ENCODE measurements around the gene BSDC1. TPM values are rescaled to one million over a fixed set of nuclear protein-coding genes. Genes with fewer than 3 reads are reported as not detected.

The BSDC1 gene
- total RNA-seq, 1 experiment from 2014 or later: 64.9 TPM

DNA sequence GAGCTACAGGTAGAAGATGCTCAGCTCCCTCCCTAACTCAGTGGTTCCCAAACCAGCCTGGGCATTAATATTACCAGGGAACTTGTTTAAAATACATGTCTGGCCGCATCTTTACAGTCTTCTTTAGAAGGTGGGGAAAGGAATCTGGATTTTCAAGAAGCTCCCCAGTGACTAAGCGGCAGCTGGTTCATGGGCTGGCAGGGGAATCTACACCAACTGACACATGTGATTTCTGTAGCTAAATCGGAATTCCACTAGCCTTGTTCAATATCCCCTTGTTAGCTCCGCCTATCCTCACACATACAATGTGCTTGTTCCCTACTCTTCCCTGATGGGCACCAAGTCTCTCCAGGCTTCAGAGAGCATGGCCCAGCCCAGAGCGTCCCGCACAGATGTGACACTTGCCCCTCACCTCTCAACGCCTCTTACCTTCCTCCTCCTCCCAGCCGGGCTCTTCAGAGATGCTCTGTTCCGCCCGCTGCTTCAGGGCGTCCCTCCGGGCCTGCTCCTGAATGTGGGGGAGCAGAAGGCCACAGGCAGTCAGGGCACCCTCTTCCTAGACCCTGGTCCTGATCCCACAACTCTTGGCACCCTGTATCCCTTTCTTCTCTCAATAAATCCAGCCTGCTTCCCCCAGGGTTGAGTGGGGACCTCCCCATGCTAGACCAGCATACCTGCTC is 16.6 kb downstream of the BSDC1 start:
- no peak for DNase-seq (ENCODE audit: low read depth, low spot score)
- in situ Hi-C loops (cut with HindIII; ENCODE audit: low pct_unique_long_range_greater_than_20kb, low sequenced_read_pairs) (no loop called here), intact Hi-C loops (cut with micrococcal nuclease; ENCODE audit: unreplicated experiment) (no loop called here)
- ATAC-seq: no peak
- POLR2A ChIA-PET: no interaction called here
- TF ChIP-seq, protein P1, sequence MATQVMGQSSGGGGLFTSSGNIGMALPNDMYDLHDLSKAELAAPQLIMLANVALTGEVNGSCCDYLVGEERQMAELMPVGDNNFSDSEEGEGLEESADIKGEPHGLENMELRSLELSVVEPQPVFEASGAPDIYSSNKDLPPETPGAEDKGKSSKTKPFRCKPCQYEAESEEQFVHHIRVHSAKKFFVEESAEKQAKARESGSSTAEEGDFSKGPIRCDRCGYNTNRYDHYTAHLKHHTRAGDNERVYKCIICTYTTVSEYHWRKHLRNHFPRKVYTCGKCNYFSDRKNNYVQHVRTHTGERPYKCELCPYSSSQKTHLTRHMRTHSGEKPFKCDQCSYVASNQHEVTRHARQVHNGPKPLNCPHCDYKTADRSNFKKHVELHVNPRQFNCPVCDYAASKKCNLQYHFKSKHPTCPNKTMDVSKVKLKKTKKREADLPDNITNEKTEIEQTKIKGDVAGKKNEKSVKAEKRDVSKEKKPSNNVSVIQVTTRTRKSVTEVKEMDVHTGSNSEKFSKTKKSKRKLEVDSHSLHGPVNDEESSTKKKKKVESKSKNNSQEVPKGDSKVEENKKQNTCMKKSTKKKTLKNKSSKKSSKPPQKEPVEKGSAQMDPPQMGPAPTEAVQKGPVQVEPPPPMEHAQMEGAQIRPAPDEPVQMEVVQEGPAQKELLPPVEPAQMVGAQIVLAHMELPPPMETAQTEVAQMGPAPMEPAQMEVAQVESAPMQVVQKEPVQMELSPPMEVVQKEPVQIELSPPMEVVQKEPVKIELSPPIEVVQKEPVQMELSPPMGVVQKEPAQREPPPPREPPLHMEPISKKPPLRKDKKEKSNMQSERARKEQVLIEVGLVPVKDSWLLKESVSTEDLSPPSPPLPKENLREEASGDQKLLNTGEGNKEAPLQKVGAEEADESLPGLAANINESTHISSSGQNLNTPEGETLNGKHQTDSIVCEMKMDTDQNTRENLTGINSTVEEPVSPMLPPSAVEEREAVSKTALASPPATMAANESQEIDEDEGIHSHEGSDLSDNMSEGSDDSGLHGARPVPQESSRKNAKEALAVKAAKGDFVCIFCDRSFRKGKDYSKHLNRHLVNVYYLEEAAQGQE (IDR thresholded peaks at IDR 0.05; ENCODE audit: insufficient read depth in 1 of 2, low read depth in 2 of 2, low read length in 1 of 2): no peak
- TF ChIP-seq TCF7L2 (IDR thresholded peaks at IDR 0.05; ENCODE audit: low read depth, low read length) (no peak), POLR2AphosphoS5 (IDR thresholded peaks at IDR 0.05; ENCODE audit: low read depth, low read length) (no peak), SIN3A (IDR thresholded peaks at IDR 0.05; ENCODE audit: borderline replicate concordance, insufficient read depth, low read depth, low read length) (no peak)
- TF ChIP-seq, protein P2, sequence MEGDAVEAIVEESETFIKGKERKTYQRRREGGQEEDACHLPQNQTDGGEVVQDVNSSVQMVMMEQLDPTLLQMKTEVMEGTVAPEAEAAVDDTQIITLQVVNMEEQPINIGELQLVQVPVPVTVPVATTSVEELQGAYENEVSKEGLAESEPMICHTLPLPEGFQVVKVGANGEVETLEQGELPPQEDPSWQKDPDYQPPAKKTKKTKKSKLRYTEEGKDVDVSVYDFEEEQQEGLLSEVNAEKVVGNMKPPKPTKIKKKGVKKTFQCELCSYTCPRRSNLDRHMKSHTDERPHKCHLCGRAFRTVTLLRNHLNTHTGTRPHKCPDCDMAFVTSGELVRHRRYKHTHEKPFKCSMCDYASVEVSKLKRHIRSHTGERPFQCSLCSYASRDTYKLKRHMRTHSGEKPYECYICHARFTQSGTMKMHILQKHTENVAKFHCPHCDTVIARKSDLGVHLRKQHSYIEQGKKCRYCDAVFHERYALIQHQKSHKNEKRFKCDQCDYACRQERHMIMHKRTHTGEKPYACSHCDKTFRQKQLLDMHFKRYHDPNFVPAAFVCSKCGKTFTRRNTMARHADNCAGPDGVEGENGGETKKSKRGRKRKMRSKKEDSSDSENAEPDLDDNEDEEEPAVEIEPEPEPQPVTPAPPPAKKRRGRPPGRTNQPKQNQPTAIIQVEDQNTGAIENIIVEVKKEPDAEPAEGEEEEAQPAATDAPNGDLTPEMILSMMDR (IDR thresholded peaks at IDR 0.05): no peak
- Histone ChIP-seq H3K9me3 (ENCODE audit: control insufficient read depth, insufficient read depth, low read depth, low read length) (no peaks in the 10 kb centered on the region), H3K27ac (ENCODE audit: low read length) (no peak overlapping the region), H3K4me1 (ENCODE audit: control insufficient read depth, insufficient read depth, low read length) (no peaks in the 10 kb centered on the region), H3K27me3 (ENCODE audit: control insufficient read depth, insufficient read depth, low read length) (no peaks in the 10 kb centered on the region), H3K36me3 (ENCODE audit: control insufficient read depth, insufficient read depth, low read length) (peaks cover 17% of the 10 kb centered on the region), H3K4me3 (ENCODE audit: low read depth in 2 of 2, low read length in 2 of 2) (no peak overlapping the region)
- BruUV-seq (replicated peaks): no TSS peak
- CTCF ChIA-PET: no interaction called here

DNA sequence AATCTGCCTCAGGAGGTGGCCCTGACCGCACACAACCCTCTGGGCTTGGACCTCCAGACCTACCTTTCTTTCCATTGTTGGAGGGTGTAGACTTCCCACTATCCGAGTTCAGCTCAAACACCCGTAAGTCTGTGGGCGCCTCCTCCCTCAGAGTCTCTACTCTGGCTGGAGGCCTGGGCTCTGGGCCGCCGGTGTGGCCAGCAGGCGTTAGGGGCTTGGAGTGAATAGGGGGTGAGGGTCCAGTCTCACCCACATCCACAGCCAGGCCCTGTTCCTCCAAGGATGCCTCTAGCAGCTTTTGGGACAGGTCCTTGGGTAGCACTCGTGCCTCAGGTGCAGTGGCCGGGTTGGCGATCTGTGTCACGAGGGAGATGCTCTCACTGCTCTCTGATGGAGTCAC is 18.0 kb downstream of the BSDC1 start:
- TF ChIP-seq, protein P2 (IDR thresholded peaks at IDR 0.05): no peak
- TF ChIP-seq, protein P1 (IDR thresholded peaks at IDR 0.05; ENCODE audit: insufficient read depth in 1 of 2, low read depth in 2 of 2, low read length in 1 of 2): no peak
- no peak for TF ChIP-seq TCF7L2 (IDR thresholded peaks at IDR 0.05; ENCODE audit: low read depth, low read length)
- no peak for TF ChIP-seq SIN3A (IDR thresholded peaks at IDR 0.05; ENCODE audit: borderline replicate concordance, insufficient read depth, low read depth, low read length)
- no peak for TF ChIP-seq POLR2AphosphoS5 (IDR thresholded peaks at IDR 0.05; ENCODE audit: low read depth, low read length)
- POLR2A ChIA-PET: no interaction called here
- no peak for ATAC-seq

More for the DNA sequence above, 18.0 kb downstream of the BSDC1 start:
- Histone ChIP-seq H3K9me3 (ENCODE audit: control insufficient read depth, insufficient read depth, low read depth, low read length) (no peaks in the 10 kb centered on the region), H3K27ac (ENCODE audit: low read length) (no peak overlapping the region), H3K4me1 (ENCODE audit: control insufficient read depth, insufficient read depth, low read length) (no peaks in the 10 kb centered on the region), H3K27me3 (ENCODE audit: control insufficient read depth, insufficient read depth, low read length) (no peaks in the 10 kb centered on the region), H3K4me3 (ENCODE audit: low read depth in 2 of 2, low read length in 2 of 2) (no peak overlapping the region), H3K36me3 (ENCODE audit: control insufficient read depth, insufficient read depth, low read length) (peaks cover 14% of the 10 kb centered on the region)
- BruUV-seq (replicated peaks): no TSS peak
- intact Hi-C loops (cut with micrococcal nuclease; ENCODE audit: unreplicated experiment) (no loop called here), in situ Hi-C loops (cut with HindIII; ENCODE audit: low pct_unique_long_range_greater_than_20kb, low sequenced_read_pairs) (no loop called here)
- no peak for DNase-seq (ENCODE audit: low read depth, low spot score)
- CTCF ChIA-PET: no interaction called here
